Fibroblast of mammary gland (primary cell): ENCODE measurements around the gene NDUFV3.
"Not testable (repeated sequence)": the region's sequence is repeated elsewhere in the genome, so short reads cannot be mapped to it uniquely, and the experiment has no call there.

Source experiments
- DNase-seq: peaks from one replicate; pipeline ENCODE4 v3.0.0-alpha.2; 2010; ENCODE audit warnings: low read depth
- H3K4me3 ChIP-seq: 2 replicates; pipeline ENCODE4 v1.5.1; 2011; ENCODE audit warnings: low read depth, mild to moderate bottlenecking, low read length, moderate library complexity; ENCODE audit not compliant: control insufficient read depth
- TF ChIP-seq, protein P1 (sequence below): conservative IDR thresholded peaks from 2 replicates; pipeline ENCODE4 v1.5.1; 2011; ENCODE audit warnings: low read depth, low read length, inconsistent platforms; ENCODE audit not compliant: control insufficient read depth, insufficient read depth

NDUFV3 gene

DNA sequence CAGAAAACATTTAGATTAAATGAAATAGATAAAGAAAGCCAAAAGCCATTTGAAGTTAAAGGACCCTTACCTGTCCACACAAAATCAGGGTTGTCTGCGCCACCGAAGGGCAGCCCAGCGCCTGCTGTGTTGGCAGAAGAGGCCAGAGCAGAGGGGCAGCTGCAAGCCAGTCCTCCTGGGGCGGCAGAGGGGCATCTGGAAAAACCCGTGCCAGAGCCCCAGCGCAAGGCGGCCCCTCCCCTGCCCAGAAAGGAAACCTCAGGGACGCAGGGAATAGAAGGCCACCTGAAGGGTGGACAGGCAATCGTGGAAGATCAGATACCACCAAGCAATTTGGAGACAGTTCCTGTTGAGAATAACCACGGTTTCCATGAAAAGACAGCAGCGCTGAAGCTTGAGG is 10.7 kb downstream of the NDUFV3 start:
- TF ChIP-seq, protein P1, sequence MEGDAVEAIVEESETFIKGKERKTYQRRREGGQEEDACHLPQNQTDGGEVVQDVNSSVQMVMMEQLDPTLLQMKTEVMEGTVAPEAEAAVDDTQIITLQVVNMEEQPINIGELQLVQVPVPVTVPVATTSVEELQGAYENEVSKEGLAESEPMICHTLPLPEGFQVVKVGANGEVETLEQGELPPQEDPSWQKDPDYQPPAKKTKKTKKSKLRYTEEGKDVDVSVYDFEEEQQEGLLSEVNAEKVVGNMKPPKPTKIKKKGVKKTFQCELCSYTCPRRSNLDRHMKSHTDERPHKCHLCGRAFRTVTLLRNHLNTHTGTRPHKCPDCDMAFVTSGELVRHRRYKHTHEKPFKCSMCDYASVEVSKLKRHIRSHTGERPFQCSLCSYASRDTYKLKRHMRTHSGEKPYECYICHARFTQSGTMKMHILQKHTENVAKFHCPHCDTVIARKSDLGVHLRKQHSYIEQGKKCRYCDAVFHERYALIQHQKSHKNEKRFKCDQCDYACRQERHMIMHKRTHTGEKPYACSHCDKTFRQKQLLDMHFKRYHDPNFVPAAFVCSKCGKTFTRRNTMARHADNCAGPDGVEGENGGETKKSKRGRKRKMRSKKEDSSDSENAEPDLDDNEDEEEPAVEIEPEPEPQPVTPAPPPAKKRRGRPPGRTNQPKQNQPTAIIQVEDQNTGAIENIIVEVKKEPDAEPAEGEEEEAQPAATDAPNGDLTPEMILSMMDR = no peak
- no peak for DNase-seq

DNA sequence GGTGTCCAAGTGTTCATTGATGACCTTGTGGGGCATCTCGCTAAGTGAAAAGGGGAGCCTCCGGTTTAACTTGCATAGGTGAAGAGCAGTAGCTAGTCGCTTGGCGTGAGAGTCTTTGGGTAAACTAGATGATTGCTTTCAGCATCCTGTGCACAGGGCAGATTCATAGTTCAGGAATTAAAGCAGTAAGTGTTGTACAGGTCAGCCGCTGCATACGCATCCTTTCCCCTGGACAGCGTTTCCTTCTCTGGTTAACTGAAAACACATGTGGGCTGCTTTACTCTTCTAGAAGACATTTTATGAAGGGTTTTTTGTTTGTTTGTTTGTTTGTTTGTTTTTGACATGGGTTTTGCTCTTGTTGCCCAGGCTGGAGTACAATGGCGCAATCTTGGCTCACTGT is 12.1 kb downstream of the NDUFV3 start:
- no peak overlapping the region for H3K4me3 ChIP-seq
- peak; percentile 67 for DNase-seq
- TF ChIP-seq, protein P1 = no peak

More for the DNA sequence above, 10.7 kb downstream of the NDUFV3 start:
- H3K4me3 ChIP-seq = no peak overlapping the region

DNA sequence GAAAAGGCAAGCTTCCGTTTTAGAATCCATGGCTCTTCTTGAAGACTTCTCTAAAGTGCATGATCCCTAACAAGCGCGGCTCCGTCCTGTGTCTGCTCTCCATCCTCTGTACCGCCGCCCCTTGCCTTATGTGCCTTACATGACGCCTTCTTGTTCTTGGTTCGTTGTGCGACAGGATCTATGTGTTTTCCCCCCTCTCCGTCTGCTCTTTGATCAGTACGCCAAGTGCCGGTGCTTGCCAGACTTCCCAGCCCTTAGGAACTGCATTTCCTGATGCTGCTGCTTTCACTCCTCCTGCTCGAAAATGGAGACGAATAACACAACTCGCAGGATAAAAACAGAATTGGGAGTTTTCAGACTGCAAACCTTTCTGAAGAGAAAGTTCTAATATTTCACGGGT is 13.1 kb downstream of the NDUFV3 start:
- H3K4me3 ChIP-seq = no peak overlapping the region
- TF ChIP-seq, protein P1 = no peak
- no peak for DNase-seq

DNA sequence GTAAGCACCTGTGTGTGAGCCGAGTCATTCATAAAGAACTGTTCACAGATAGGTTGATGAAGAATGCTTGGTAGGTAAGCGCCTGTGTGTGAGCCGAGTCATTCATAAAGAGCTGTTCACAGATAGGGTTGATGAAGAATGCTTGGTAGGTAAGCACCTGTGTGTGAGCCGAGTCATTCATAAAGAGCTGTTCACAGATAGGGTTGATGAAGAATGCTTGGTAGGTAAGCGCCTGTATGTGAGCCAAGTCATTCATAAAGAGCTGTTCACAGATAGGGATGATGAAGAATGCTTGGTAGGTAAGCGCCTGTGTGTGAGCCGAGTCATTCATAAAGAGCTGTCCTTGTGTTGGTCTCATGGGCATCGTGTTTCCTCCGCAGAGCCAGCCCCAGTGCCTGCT is 15.4 kb downstream of the NDUFV3 start:
- not testable (repeated sequence) for H3K4me3 ChIP-seq, DNase-seq

DNA sequence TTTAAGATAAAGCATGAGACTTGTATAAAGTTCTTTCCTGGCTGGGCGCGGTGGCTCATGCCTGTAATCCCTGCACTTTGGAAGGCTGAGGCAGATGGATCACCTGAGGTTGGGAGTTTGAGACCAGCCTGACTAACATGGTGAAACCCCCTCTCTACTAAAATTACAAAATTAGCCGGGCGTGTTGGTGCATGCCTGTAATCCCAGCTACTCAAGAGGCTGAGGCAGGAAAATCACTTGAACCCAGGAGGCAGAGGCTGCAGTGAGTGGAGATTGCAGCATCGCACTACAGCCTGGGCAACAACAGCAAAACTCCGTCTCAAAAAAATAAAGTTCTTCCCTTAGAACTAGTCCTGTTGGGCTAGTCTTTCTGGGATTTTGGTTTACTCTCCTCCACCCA is 18.8 kb downstream of the NDUFV3 start:
- H3K4me3 ChIP-seq, DNase-seq: not testable (repeated sequence)

DNA sequence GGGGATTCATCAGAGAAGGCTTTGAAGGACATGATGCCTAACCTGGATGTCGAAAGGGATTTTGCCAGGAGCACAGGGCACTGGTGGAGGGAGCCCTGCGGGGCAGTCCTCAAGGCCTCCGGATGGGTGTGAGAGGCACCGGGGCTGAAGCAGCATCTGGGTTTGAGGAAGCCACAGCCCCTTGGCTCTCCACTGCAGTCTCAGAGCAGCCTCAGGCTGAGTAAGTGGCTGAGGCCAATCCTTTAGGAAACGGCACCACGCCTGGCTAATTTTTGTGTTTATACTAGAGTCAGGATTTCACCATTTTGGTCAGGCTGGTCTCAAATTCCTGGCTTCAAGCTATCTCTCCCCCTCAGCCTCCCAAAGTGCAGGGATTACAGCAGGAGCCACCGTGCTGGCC is 20.4 kb downstream of the NDUFV3 start:
- TF ChIP-seq, protein P1 = no peak
- peak; percentile 21 for DNase-seq

DNA sequence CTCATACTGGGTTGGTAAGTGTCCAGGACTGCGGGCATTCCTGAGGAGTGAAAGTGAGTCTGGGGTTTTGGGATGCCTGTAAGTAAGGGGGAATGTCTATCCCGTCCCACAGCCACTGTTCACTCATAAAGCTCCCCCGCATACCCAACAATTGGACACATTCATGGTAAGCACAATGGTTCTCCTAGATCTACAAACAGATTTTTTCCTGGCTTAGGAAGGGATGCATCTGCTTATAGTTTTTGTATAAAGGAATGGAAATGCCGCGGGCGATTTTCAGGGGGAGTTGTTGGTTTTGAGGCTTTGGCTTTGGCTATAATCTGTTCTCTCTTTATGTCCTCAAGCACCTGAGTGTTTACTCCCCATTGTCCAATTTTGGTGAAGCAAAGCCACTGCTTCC is 25.2 kb downstream of the NDUFV3 start:
- DNase-seq = no peak
- TF ChIP-seq, protein P1 = no peak
- H3K4me3 ChIP-seq = no peak overlapping the region

More for the DNA sequence above, 20.4 kb downstream of the NDUFV3 start:
- no peak overlapping the region for H3K4me3 ChIP-seq

DNA sequence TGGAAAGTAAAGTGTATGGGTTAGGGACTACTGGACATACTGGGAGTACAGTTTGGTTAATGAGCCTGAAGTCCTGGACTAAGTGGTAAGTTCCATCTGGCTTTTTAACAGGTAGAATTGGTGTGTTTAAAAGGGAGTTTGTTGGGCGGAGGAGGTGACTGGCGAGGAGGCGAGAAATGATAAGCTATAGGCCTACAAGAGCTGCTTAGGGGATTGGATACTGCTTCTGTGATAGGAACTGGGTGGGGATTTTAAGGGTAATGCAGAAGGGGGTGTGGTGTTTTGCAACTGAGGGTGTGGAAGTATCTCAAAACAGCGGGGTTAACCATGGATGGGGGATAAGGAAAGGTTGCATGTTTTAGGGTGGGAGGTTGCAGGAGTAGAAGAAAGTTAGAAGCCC is 28.8 kb downstream of the NDUFV3 start:
- TF ChIP-seq, protein P1 = no peak
- no peak overlapping the region for H3K4me3 ChIP-seq
- DNase-seq = no peak
